T47D (cell line): ENCODE measurements around the gene HAAO.
A peak's percentile ranks its signal among the peaks of the same experiment; 100 is the strongest.

ENCODE experiments used
- DNase-seq, 2 experiments: peaks; one replicate each; pipeline versions ENCODE4 v3.0.0 to v3.0.0-alpha.2; 2011 to 2012; ENCODE audit warnings: low read depth in 1 of 2, low spot score in 1 of 2
- JUND ChIP-seq: IDR thresholded peaks from 2 replicates; pipeline ENCODE4 v1.6.1; 2012; ENCODE audit warnings: low read depth
- in situ Hi-C: cut with HindIII; loops from 2 replicates; pipeline ENCODE4 v1.10.0; 2016; ENCODE audit warnings: low sequenced_read_pairs, low pct_unique_long_range_greater_than_20kb

HAAO gene

GRCh38 chr2:42828487-42829425, 36.4 kb upstream of the HAAO start:
- TF ChIP-seq JUND = no peak
- DNase-seq = peak; percentile 60 to 71
- in situ Hi-C loops = no loop called here

- in situ Hi-C loops = no loop called here
- DNase-seq = peak; percentile 60 to 82
- no peak for TF ChIP-seq JUND
These were observed 35.5 kb upstream of the HAAO start for GRCh38 chr2:42827647-42828486.

- no peak for TF ChIP-seq JUND
- DNase-seq = no peak
- in situ Hi-C loops = no loop called here
These were observed 33.8 kb upstream of the HAAO start for GRCh38 chr2:42826231-42826630.

GRCh38 chr2:42824454-42824807, 32.0 kb upstream of the HAAO start:
- TF ChIP-seq JUND = no peak
- in situ Hi-C loops = no loop called here
- DNase-seq = no peak

GRCh38 chr2:42823744-42824453, 31.5 kb upstream of the HAAO start:
- TF ChIP-seq JUND = no peak
- no peak for DNase-seq
- in situ Hi-C loops = no loop called here

- DNase-seq = no peak
- TF ChIP-seq JUND = no peak
- in situ Hi-C loops = no loop called here
These were observed 26.8 kb upstream of the HAAO start for GRCh38 chr2:42819160-42819559.

GRCh38 chr2:42815726-42816125, 23.3 kb upstream of the HAAO start:
- no peak for DNase-seq
- in situ Hi-C loops = no loop called here
- TF ChIP-seq JUND = no peak

- TF ChIP-seq JUND = no peak
- in situ Hi-C loops = no loop called here
- DNase-seq = no peak
These were observed 21.4 kb upstream of the HAAO start for GRCh38 chr2:42813763-42814162.

GRCh38 chr2:42812899-42813479, 20.6 kb upstream of the HAAO start:
- in situ Hi-C loops = no loop called here
- TF ChIP-seq JUND = no peak
- peak in 1 of 2 experiments; percentile 46 for DNase-seq

GRCh38 chr2:42810971-42811811, 18.8 kb upstream of the HAAO start:
- no peak for TF ChIP-seq JUND
- in situ Hi-C loops = no loop called here
- no peak for DNase-seq

GRCh38 chr2:42810121-42810970, 18.0 kb upstream of the HAAO start:
- in situ Hi-C loops = no loop called here
- TF ChIP-seq JUND = no peak
- peak; percentile 81 to 91 for DNase-seq
